MV-4-11 (cell line): ENCODE results near the gene KCTD17.

ENCODE experiments used
- DNase-seq: peaks from one replicate; lab custom pipeline; 2025; lab: John Stamatoyannopoulos, UW

KCTD17 gene

GRCh38 chr22:37051391-37052385, at the start of gene KCTD17:
Gene KCTD17 (plus strand): TSS chr22:37051742. CDS start chr22:37051761, 19 bp downstream.
- DNase-seq: peak; percentile 36

- no peak for DNase-seq
Measured at GRCh38 chr22:37001826-37002225, 49.7 kb upstream of the KCTD17 start.

- no peak for DNase-seq
Measured at GRCh38 chr22:37002633-37003032, 48.9 kb upstream of the KCTD17 start.

- DNase-seq: no peak
Measured at GRCh38 chr22:37007651-37008050, 43.9 kb upstream of the KCTD17 start.

- no peak for DNase-seq
Measured at GRCh38 chr22:37008365-37008764, 43.2 kb upstream of the KCTD17 start.

GRCh38 chr22:37009490-37009889, 42.1 kb upstream of the KCTD17 start:
- no peak for DNase-seq

- no peak for DNase-seq
Measured at GRCh38 chr22:37010174-37010573, 41.4 kb upstream of the KCTD17 start.

- no peak for DNase-seq
Measured at GRCh38 chr22:37010976-37011375, 40.6 kb upstream of the KCTD17 start.

GRCh38 chr22:37011472-37011871, 40.1 kb upstream of the KCTD17 start:
- DNase-seq: no peak

- DNase-seq: no peak
Measured at GRCh38 chr22:37012262-37012904, 39.2 kb upstream of the KCTD17 start.

- no peak for DNase-seq
Measured at GRCh38 chr22:37012956-37013355, 38.6 kb upstream of the KCTD17 start.

GRCh38 chr22:37014415-37014806, 37.1 kb upstream of the KCTD17 start:
- DNase-seq: no peak

- DNase-seq: no peak
Measured at GRCh38 chr22:37014835-37015586, 36.5 kb upstream of the KCTD17 start.

- no peak for DNase-seq
Measured at GRCh38 chr22:37015587-37015878, 36.0 kb upstream of the KCTD17 start.

- no peak for DNase-seq
Measured at GRCh38 chr22:37016134-37016910, 35.2 kb upstream of the KCTD17 start.

- no peak for DNase-seq
Measured at GRCh38 chr22:37017356-37017755, 34.2 kb upstream of the KCTD17 start.

- DNase-seq: no peak
Measured at GRCh38 chr22:37018086-37018814, 33.3 kb upstream of the KCTD17 start.

GRCh38 chr22:37018815-37019308, 32.7 kb upstream of the KCTD17 start:
- DNase-seq: no peak

GRCh38 chr22:37019309-37020191, 32.0 kb upstream of the KCTD17 start, which contains the start of the genes MPST and TST:
Gene MPST (plus strand): TSS chr22:37019742. CDS start chr22:37019837, 95 bp downstream.
Gene TST (minus strand): TSS chr22:37019447. CDS start chr22:37018732, 715 bp downstream.
- peak; percentile 47 for DNase-seq

GRCh38 chr22:37020192-37020479, 31.4 kb upstream of the KCTD17 start:
- DNase-seq: peak; percentile 47
